ENCODE measurements around the gene JAK1.
A peak's percentile ranks its signal among the peaks of the same experiment; 100 is the strongest.

JAK1 gene

GRCh38 chr1:64906447-64906846 lies 59.9 kb downstream of the JAK1 start:
- no peak for DNase-seq (ENCODE audit: low spot score)
- TF ChIP-seq CTCF (IDR thresholded peaks at IDR 0.05; ENCODE audit: extremely low read depth, missing control alignments): no peak

GRCh38 chr1:64903593-64903992 lies 62.8 kb downstream of the JAK1 start:
- TF ChIP-seq CTCF (IDR thresholded peaks at IDR 0.05; ENCODE audit: extremely low read depth, missing control alignments): no peak
- DNase-seq (ENCODE audit: low spot score): no peak

- DNase-seq (ENCODE audit: low spot score): no peak
- no peak for TF ChIP-seq CTCF (IDR thresholded peaks at IDR 0.05; ENCODE audit: extremely low read depth, missing control alignments)
Observed at GRCh38 chr1:64901663-64902062, 64.7 kb downstream of the JAK1 start.

GRCh38 chr1:64900916-64901315 lies 65.4 kb downstream of the JAK1 start:
- TF ChIP-seq CTCF (IDR thresholded peaks at IDR 0.05; ENCODE audit: extremely low read depth, missing control alignments): no peak
- no peak for DNase-seq (ENCODE audit: low spot score)

GRCh38 chr1:64898107-64898861 lies 68.1 kb downstream of the JAK1 start:
- TF ChIP-seq CTCF (IDR thresholded peaks at IDR 0.05; ENCODE audit: extremely low read depth, missing control alignments): no peak
- DNase-seq (ENCODE audit: low spot score): peak; percentile 65

GRCh38 chr1:64896551-64896950 lies 69.8 kb downstream of the JAK1 start:
- no peak for TF ChIP-seq CTCF (IDR thresholded peaks at IDR 0.05; ENCODE audit: extremely low read depth, missing control alignments)
- no peak for DNase-seq (ENCODE audit: low spot score)

- peak; percentile 56 for DNase-seq (ENCODE audit: low spot score)
- TF ChIP-seq CTCF (IDR thresholded peaks at IDR 0.05; ENCODE audit: extremely low read depth, missing control alignments): no peak
Observed at GRCh38 chr1:64895500-64895899, 70.8 kb downstream of the JAK1 start.
